Right lobe of liver (tissue), 4 donors: ENCODE results near the gene WDFY2.

Experiments
- CTCF ChIP-seq, 4 donors: fragments of 200-600 bp in 3 of 4; fragments of 450-650 bp in 1 of 4; IDR thresholded peaks; one replicate each; pipeline versions ENCODE4 v1.5.1 to v1.8.0; 2016 to 2022; ENCODE audit warnings: antibody characterized with exemption in 4 of 4, mild to moderate bottlenecking in 2 of 4
- POLR2A ChIP-seq: fragments of 450-650 bp; IDR thresholded peaks from one replicate; pipeline ENCODE4 v1.6.1; 2017; ENCODE audit warnings: antibody characterized with exemption, mild to moderate bottlenecking
- donor health status: DM: no; HTN: no; CAD: no.
- donor health status: DM: no; HTN: no; CAD: no.
- donor health status: DM: no; HTN: yes; CAD: no.

- TF ChIP-seq CTCF (IDR thresholded peaks at IDR 0.05) (no peak), POLR2A (no peak)
These were observed 29.3 kb downstream of the WDFY2 start for GRCh38 chr13:51613535-51613934.
